Endothelial cell of umbilical vein (primary cell): ENCODE data around the gene PRDM16. TPM values are rescaled to one million over a fixed set of nuclear protein-coding genes. Genes with fewer than 3 reads are reported as not detected.

Experiments used
- BruUV-seq: library from RNA; stranded (reverse); fragments of 400-500 nt; replicated peaks from 2 replicates; lab custom pipeline; 2021; lab: Mats Ljungman, UMichigan
- CTCF ChIA-PET: fragments of 300-600, 350-600 bp; sonication (Branson Sonifier 250); formaldehyde crosslinking; loops from one replicate; lab custom pipeline; 2021; ENCODE audit warnings: antibody characterized with exemption, inconsistent platforms; lab: Charles Lee
- POLR2A ChIA-PET: fragments of 300-600, 350-600 bp; sonication (Branson Sonifier 250); formaldehyde crosslinking; loops from one replicate; lab custom pipeline; 2021; ENCODE audit warnings: antibody characterized with exemption, inconsistent platforms; lab: Charles Lee
- DNase-seq: peaks from one replicate; pipeline ENCODE4 v3.0.0-alpha.2; 2011; ENCODE audit warnings: low read depth, low spot score
- FAIRE-seq: peaks from 2 replicates; lab custom pipeline; 2011; peaks lifted over from hg19 to GRCh38; lab: Jason Lieb, UNC
- H2AFZ ChIP-seq: 2 replicates; pipeline ENCODE4 v1.6.0; 2012; ENCODE audit warnings: low read depth, low read length, control low read depth, inconsistent platforms
- H3K27ac ChIP-seq: 2 replicates; pipeline ENCODE4 v1.5.1; 2011; ENCODE audit warnings: low read depth, mild to moderate bottlenecking, control low read depth, low read length, moderate library complexity; ENCODE audit not compliant: insufficient read depth
- H3K27me3 ChIP-seq, 2 experiments: 2 replicates each; pipeline versions ENCODE4 v1.6.0 to v1.6.1; 2011; ENCODE audit warnings: low read length in 2 of 2, mixed read lengths in 1 of 2; ENCODE audit not compliant: control insufficient read depth in 2 of 2, insufficient read depth in 2 of 2
- H3K36me3 ChIP-seq, 2 experiments: 2 replicates in 1 of 2; 3 replicates in 1 of 2; pipeline ENCODE4 v1.5.1; 2011; ENCODE audit warnings: low read length in 2 of 2, mild to moderate bottlenecking in 1 of 2, moderate library complexity in 1 of 2; ENCODE audit not compliant: control insufficient read depth in 2 of 2, insufficient read depth in 2 of 2; ENCODE audit errors: extremely low read depth in 1 of 2
- H3K4me1 ChIP-seq: 3 replicates; pipeline ENCODE4 v1.5.1; 2011; ENCODE audit warnings: mild to moderate bottlenecking, low read length; ENCODE audit not compliant: control insufficient read depth, insufficient read depth; ENCODE audit errors: extremely low read depth
- H3K4me2 ChIP-seq: 2 replicates; pipeline ENCODE4 v1.6.1; 2011; ENCODE audit warnings: low read length, control low read depth, mixed read lengths; ENCODE audit not compliant: insufficient read depth
- H3K4me3 ChIP-seq, 3 experiments: fragments of 200-600 bp in 1 of 3; sonication (generic), shearing (Covaris generic) in 1 of 3; replicated peaks in 1 of 3; 2 replicates each; pipeline ENCODE4 v1.5.1; 2011 to 2016; ENCODE audit warnings: control low read depth in 3 of 3, low read length in 3 of 3, mild to moderate bottlenecking in 2 of 3, inconsistent platforms in 1 of 3, low read depth in 1 of 3, moderate library complexity in 1 of 3; ENCODE audit not compliant: insufficient read depth in 1 of 3
- H3K79me2 ChIP-seq: 2 replicates; pipeline ENCODE4 v1.6.0; 2012; ENCODE audit warnings: low read length, inconsistent platforms; ENCODE audit not compliant: control insufficient read depth, insufficient read depth
- H3K9ac ChIP-seq: replicated peaks from 2 replicates; pipeline ENCODE3; 2011; ENCODE audit warnings: low read length, control low read depth; ENCODE audit not compliant: insufficient read depth; ENCODE audit errors: extremely low read depth
- H3K9me1 ChIP-seq: replicated peaks from 3 replicates; pipeline ENCODE4 v1.6.0; 2011; ENCODE audit warnings: mild to moderate bottlenecking, low read length; ENCODE audit not compliant: control insufficient read depth, insufficient read depth; ENCODE audit errors: extremely low read depth
- H3K9me3 ChIP-seq: replicated peaks from 2 replicates; pipeline ENCODE4 v1.5.1; 2012; ENCODE audit warnings: low read length, inconsistent platforms; ENCODE audit not compliant: control insufficient read depth, insufficient read depth
- H4K20me1 ChIP-seq: replicated peaks from 2 replicates; pipeline ENCODE3; 2011; ENCODE audit warnings: mild to moderate bottlenecking, low read length; ENCODE audit not compliant: control insufficient read depth, insufficient read depth; ENCODE audit errors: extremely low read depth
- CTCF ChIP-seq, 2 donors: IDR thresholded peaks; 1 replicate in 1 of 2; 2 replicates in 1 of 2; pipeline ENCODE4 v1.5.1; 2011; ENCODE audit warnings: low read length in 2 of 2, mild to moderate bottlenecking in 2 of 2, moderate library complexity in 2 of 2, control low read depth in 1 of 2, inconsistent platforms in 1 of 2, low read depth in 1 of 2; ENCODE audit not compliant: insufficient read depth in 1 of 2; ENCODE audit errors: extremely low read depth in 1 of 2
- EZH2 ChIP-seq: IDR thresholded peaks from 2 replicates; pipeline ENCODE4 v1.6.1; 2012; ENCODE audit warnings: borderline replicate concordance, low read depth, mild to moderate bottlenecking, moderate library complexity, low read length, inconsistent platforms; ENCODE audit not compliant: severe bottlenecking
- FOS ChIP-seq: IDR thresholded peaks from 2 replicates; pipeline ENCODE4 v1.6.1; 2011; ENCODE audit warnings: mild to moderate bottlenecking, low read length, moderate library complexity, borderline replicate concordance; ENCODE audit not compliant: insufficient read depth
- GATA2 ChIP-seq: IDR thresholded peaks from 2 replicates; pipeline ENCODE4 v1.7.0; 2011; ENCODE audit warnings: low read depth, mild to moderate bottlenecking, moderate library complexity, mixed read lengths, low read length; ENCODE audit not compliant: insufficient read length, insufficient read depth
- JUN ChIP-seq: IDR thresholded peaks from 2 replicates; pipeline ENCODE4 v1.6.1; 2011; ENCODE audit warnings: borderline replicate concordance, low read depth; ENCODE audit not compliant: insufficient read length, insufficient read depth
- MAX ChIP-seq: IDR thresholded peaks from 2 replicates; pipeline ENCODE4 v1.6.1; 2011; ENCODE audit not compliant: insufficient read depth, insufficient read length
- MYC ChIP-seq: IDR thresholded peaks from one replicate; pipeline ENCODE4 v1.6.1; 2011; ENCODE audit warnings: mild to moderate bottlenecking, low read depth, low read length
- POLR2A ChIP-seq: IDR thresholded peaks from 2 replicates; pipeline ENCODE4 v1.6.1; 2012; ENCODE audit warnings: low read depth, mild to moderate bottlenecking, control low read depth, low read length
- POLR2AphosphoS5 ChIP-seq: IDR thresholded peaks from 2 replicates; pipeline ENCODE4 v1.6.1; 2012; ENCODE audit warnings: low read depth, mild to moderate bottlenecking, control low read depth, low read length, moderate library complexity; ENCODE audit not compliant: insufficient read depth
- dilution Hi-C: fragments of 300-500 bp; cut with MboI; formaldehyde crosslinking; loops from one replicate; pipeline ENCODE4 v1.15.0; 2019; ENCODE audit warnings: low sequenced_read_pairs; ENCODE audit not compliant: extremely low pct_ligation_motif_present
- intact Hi-C: fragments of 100-400 bp; cut with micrococcal nuclease; formaldehyde crosslinking; loops from one replicate; pipeline ENCODE4 v1.10.0; 2022
- polyA plus RNA-seq, 4 experiments: library from polyadenylated mRNA; depleted of rRNA in 3 of 4; stranded (reverse) in 3 of 4; unstranded in 1 of 4; fragments of >200 nt; gene quantifications; 2 replicates each; pipeline versions ENCODE4 v1.2.1 to v1.2.3, GENCODE V29; 2011 to 2012; ENCODE audit warnings: missing spikeins in 1 of 4
- total RNA-seq: library from RNA; stranded (reverse); gene quantifications from 2 replicates; pipeline ENCODE4 v1.2.3, GENCODE V29; 2021

PRDM16 gene
- total and polyA plus RNA-seq, 2 donors (not counting 3 experiments of a cell fraction or from before 2014, with no cell fraction given) = not detected

- TF ChIP-seq GATA2 (no peak), FOS (no peak), POLR2A (no peak), JUN (no peak)
- no peaks in the 10 kb centered on the region for H3K9me3 ChIP-seq
- H3K27me3 ChIP-seq = no peaks in the 10 kb centered on the region
- DNase-seq (no peak), FAIRE-seq (no peak)
- no peaks in the 10 kb centered on the region for H3K9me1 ChIP-seq
- no peak overlapping the region for H2AFZ ChIP-seq
- H3K4me3 ChIP-seq = no peak overlapping the region
- no peak overlapping the region for H3K4me2 ChIP-seq
- no peak overlapping the region for H3K27ac ChIP-seq
- no TSS peak for BruUV-seq
- ChIA-PET POLR2A (no interaction called here), CTCF (no interaction called here)
- H3K9ac ChIP-seq = no peak overlapping the region
- H4K20me1 ChIP-seq = no peaks in the 10 kb centered on the region
- H3K79me2 ChIP-seq = no peaks in the 10 kb centered on the region
- no peaks in the 10 kb centered on the region for H3K36me3 ChIP-seq
- dilution Hi-C loops (no loop called here), intact Hi-C loops (no loop called here)
- H3K4me1 ChIP-seq = no peaks in the 10 kb centered on the region
These were observed 287.9 kb downstream of the PRDM16 start for GRCh38 chr1:3356827-3357460.

DNA sequence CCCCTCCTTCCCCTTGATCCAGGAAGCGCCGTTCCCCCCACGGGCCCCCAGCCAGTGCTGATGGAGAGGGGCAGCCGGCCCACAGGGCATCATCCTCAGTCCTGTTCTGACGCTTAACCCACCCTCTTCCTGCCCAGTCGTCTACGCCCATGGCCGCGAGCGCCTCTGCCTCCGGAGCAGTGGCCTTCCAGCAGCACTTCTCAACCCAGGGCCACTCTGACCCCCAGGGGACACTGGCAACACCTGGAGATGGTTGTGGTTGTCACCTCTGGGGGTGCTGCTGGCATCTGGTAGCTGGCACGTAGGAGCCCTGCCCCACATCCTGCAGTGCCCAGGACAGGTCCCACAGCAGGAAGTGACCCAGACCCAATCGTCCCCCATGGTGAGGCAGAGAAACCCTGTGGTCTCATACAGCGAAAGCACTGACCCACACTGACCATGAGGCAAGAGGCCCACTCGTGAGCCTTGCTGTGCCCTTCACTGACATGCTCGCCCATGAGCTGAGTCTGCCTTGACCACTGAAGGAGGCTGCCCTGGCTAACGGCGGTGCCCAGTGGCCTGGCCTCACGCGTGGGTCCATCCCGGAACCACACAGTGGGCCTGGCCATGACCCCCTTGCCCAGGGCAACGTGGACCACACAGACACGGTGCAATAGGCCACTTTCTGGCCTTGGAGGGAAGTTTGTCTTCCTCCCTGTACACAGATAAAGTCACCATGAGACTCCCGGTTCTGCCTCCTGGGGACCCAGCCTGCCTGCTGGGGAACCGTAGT lies 288.7 kb downstream of the PRDM16 start:
- CTCF ChIA-PET = no interaction called here
- FAIRE-seq (no peak), DNase-seq (no peak)
- Histone ChIP-seq H4K20me1 (no peaks in the 10 kb centered on the region), H2AFZ (no peak overlapping the region), H3K36me3 (no peaks in the 10 kb centered on the region), H3K4me3 (no peak overlapping the region), H3K27ac (no peak overlapping the region), H3K9ac (no peak overlapping the region), H3K4me1 (no peaks in the 10 kb centered on the region), H3K9me1 (no peaks in the 10 kb centered on the region), H3K27me3 (no peaks in the 10 kb centered on the region), H3K4me2 (no peak overlapping the region), H3K79me2 (no peaks in the 10 kb centered on the region), H3K9me3 (no peaks in the 10 kb centered on the region)
- no TSS peak for BruUV-seq
- POLR2A ChIA-PET = no interaction called here
- dilution Hi-C loops (no loop called here), intact Hi-C loops (no loop called here)
- TF ChIP-seq POLR2AphosphoS5 (no peak), MYC (no peak), FOS (no peak), MAX (no peak), CTCF (IDR thresholded peaks at IDR 0.05; ENCODE audit: extremely low read depth in 1 of 2, insufficient read depth in 1 of 2, low read depth in 1 of 2, low read length in 2 of 2) (no peak), POLR2A (no peak), EZH2 (no peak), JUN (no peak), GATA2 (no peak)
